ENCODE results near the gene NELL2.

NELL2 gene

DNA sequence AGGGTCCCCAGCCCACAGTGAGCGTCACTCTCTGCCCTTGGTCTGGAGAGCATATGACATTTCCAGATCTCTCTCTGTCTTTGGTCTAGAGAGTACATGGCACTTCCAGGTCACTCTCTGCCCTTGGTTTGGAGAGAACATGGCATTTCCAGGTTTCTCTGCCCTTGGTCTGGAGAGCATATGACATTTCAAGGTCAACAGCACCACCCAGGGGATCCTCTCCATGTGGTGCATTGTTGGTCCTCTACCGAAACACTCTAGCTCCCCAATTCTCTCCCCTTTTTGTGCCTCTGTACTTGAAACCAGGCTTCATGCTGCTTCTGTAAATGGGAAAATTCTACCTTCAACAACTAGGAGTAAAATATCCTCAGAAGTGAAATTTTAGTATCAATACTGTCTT is 399.4 kb downstream of the NELL2 start:
- DNase-seq (ENCODE audit: low read depth in 3 of 3): no peak

DNA sequence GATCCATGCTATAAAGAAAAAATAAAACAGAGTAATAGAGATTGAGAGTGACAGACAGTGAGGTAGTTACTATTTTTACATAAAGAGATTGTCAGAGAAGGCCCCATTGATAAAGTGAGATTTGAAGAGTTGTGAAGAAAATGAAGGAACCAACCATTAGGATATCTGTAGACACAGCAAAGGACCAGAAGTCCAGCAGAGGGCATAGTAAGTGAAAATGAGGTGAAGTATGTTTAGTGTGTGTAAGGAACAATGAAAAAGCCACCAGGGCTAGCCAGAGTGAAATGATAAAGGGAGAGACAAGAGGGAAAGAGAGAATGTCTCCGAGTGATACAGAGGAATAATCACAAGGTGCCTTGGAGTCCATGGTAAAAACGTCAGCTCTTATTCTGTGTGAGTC is 411.0 kb downstream of the NELL2 start:
- no peak for DNase-seq (ENCODE audit: low read depth in 3 of 3)

DNA sequence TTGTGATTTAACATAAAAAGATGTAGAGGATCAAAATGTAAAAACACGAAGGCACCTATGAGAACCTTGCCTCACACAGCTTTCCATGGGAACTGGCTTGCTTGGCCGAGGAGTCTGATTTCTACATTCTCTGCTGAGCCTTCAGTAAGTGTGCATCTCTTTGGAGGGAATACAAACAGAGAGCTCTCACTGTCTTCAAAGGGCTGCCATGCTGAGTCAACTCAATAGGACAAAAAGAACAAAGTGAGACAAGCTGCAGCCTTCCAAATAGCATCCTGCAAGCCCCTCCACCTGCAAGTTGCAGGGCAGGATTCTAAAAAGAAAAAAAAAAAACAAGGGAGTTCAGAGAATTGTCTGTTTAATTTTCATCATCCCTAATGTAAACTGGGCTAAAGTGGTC is 411.9 kb downstream of the NELL2 start:
- no peak for DNase-seq (ENCODE audit: low read depth in 3 of 3)

DNA sequence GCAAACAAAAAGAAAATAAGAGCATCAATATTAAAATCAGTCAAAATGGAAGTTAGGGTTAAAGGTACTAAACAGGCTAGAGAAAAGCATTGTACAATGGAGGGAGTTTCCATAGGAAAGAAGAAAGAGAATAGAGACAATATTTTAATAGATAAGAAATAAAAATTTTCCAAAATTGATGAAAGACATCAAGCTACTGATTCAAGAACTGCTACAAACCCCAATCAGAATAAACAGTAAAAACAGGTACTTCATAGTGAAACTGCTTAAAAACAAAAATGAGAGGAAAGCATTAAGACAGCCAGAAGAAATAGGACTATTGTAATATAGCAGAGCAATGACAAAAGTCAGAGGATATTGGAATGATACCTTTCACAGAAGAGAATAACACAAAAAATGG is 413.4 kb downstream of the NELL2 start:
- DNase-seq (ENCODE audit: low read depth in 3 of 3): no peak

DNA sequence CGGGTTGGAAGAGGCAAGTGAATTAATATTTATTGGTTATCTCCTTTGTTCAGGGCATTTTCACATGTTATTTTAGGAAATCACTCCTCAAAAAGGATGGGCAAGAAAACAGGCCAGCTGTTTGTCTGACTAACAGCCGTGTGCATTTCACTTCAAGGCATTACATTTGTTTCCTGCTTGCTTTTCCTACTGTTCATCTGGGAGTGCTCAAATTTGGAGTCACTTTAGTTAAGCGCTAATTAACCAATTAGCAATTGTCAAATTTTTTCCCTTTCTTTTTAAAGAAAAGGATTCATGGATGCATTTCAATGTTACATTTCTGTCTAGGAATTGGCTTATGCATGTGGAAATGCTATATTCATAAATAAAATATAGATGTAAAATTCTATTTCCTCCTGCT is 415.9 kb downstream of the NELL2 start:
- no peak for DNase-seq (ENCODE audit: low read depth in 3 of 3)

DNA sequence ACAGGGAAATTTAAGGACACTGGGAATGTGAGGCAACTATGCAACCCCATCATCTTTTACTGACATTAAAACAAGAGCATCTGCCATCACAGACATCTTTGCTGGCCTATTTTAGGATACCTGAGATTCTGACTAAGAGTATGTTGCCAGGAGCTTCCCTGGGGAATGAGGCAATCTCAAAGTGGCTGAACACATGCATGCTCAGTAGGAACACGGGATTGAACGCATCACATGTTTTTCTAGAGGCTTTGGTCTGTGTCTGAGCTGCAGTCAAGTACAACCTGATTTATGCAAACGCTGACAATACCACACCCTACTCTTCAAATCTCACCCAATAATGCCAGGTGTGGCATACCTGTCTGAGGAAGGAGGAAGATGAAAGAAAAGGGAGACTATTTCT is 416.5 kb downstream of the NELL2 start:
- DNase-seq (ENCODE audit: low read depth in 3 of 3): no peak
